H1 (cell line): ENCODE data around the gene WDR13. TPM values are rescaled to one million over a fixed set of nuclear protein-coding genes. Genes with fewer than 3 reads are reported as not detected.

Experiments used
- CBX5 ChIP-seq: fragments of 300-800, 300-1000 bp; sonication (generic); IDR thresholded peaks from 2 replicates; pipeline ENCODE4 v1.7.1; 2016; ENCODE audit warnings: antibody characterized with exemption, low read length, low read depth
- NANOG ChIP-seq: IDR thresholded peaks from 2 replicates; pipeline ENCODE4 v1.6.1; 2011; ENCODE audit warnings: low read length, low read depth, mild to moderate bottlenecking, inconsistent platforms; ENCODE audit not compliant: insufficient read depth, poor library complexity, severe bottlenecking
- RXRA ChIP-seq: IDR thresholded peaks from 2 replicates; pipeline ENCODE4 v1.6.1; 2011; ENCODE audit warnings: low read depth, mild to moderate bottlenecking, low read length, moderate library complexity; ENCODE audit not compliant: insufficient read depth
- polyA plus RNA-seq, 7 experiments: library from polyadenylated mRNA; depleted of rRNA in 3 of 7; stranded (reverse) in 5 of 7; unstranded in 2 of 7; fragments of >200 nt in 5 of 7; fragments of 200-250 nt in 2 of 7; gene quantifications; 1 replicate in 5 of 7; 2 replicates in 1 of 7; 4 replicates in 1 of 7; pipeline versions ENCODE4 v1.2.1 to v1.2.3, GENCODE V29; 2011 to 2013; ENCODE audit warnings: missing spikeins in 2 of 7, mixed read lengths in 2 of 7
- total RNA-seq: library from RNA; stranded (reverse); fragmentation: NEBNext Ultra II Directional; extraction: Animal tissue kit (Norgen Biotek cat#: 25700); gene quantifications from 2 replicates; pipeline ENCODE4 v1.2.1, GENCODE V29; 2021

The WDR13 gene
- total and polyA plus RNA-seq, 2 of the 8 experiments (the other 6 are each of a cell fraction or from before 2014, with no cell fraction given): 19.4 to 46.3 TPM

- TF ChIP-seq RXRA: no peak
- no peak for TF ChIP-seq NANOG
- no peak for TF ChIP-seq CBX5
Measured at GRCh38 chrX:48632207-48632606, 34.9 kb downstream of the WDR13 start (continued).
